ENCODE results near the gene LAMA2. TPM values are rescaled to one million over a fixed set of nuclear protein-coding genes. Genes with fewer than 3 reads are reported as not detected.

LAMA2 gene
- total and polyA plus RNA-seq, 2 of the 13 experiments (the other 11 are each of a cell fraction or from before 2014, with no cell fraction given), result 0.11 to 0.28 TPM

DNA sequence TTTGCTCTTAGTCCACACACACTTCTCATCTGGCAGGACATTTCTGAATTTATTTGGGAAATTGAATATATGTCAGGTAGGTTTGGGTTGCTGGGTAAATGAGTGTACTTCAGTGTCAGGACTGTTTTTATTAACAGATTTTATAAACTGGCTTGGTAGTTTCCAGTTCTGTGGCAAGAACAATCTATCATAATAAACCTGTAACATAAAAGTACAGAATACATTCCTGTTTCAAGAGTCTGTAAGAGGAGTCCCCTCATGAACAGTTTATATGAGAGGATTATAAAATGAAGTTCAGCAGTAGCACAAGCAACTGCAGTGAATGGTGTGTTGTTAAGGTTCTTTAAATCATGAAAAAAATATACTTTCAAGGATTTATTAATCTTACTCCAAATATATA, 81.8 kb downstream of the LAMA2 start:
- DNase-seq (ENCODE audit: low spot score), result no peak
- no peaks in the 10 kb centered on the region; a peak in 1 of 5 replicates for H3K27me3 ChIP-seq (ENCODE audit: control insufficient read depth in 1 of 2, insufficient read depth in 2 of 2, low read length in 2 of 2)
- no peaks in the 10 kb centered on the region for H3K4me1 ChIP-seq (ENCODE audit: insufficient read depth, low read length)
- no peak overlapping the region for H3K27ac ChIP-seq (ENCODE audit: extremely low read length, insufficient read depth, low read length)
- TF ChIP-seq AKAP8 (CRISPR knock-in tag; IDR thresholded peaks at IDR 0.05) (no peak), U2AF1 (optimal IDR thresholded peaks at IDR 0.05; ENCODE audit: low read depth, low read length) (no peak), ZNF768 (CRISPR knock-in tag; IDR thresholded peaks at IDR 0.05) (no peak), ZNF225 (CRISPR knock-in tag; IDR thresholded peaks at IDR 0.05) (no peak), TOE1 (CRISPR knock-in tag; IDR thresholded peaks at IDR 0.05) (no peak)
- TF ChIP-seq, protein P1, sequence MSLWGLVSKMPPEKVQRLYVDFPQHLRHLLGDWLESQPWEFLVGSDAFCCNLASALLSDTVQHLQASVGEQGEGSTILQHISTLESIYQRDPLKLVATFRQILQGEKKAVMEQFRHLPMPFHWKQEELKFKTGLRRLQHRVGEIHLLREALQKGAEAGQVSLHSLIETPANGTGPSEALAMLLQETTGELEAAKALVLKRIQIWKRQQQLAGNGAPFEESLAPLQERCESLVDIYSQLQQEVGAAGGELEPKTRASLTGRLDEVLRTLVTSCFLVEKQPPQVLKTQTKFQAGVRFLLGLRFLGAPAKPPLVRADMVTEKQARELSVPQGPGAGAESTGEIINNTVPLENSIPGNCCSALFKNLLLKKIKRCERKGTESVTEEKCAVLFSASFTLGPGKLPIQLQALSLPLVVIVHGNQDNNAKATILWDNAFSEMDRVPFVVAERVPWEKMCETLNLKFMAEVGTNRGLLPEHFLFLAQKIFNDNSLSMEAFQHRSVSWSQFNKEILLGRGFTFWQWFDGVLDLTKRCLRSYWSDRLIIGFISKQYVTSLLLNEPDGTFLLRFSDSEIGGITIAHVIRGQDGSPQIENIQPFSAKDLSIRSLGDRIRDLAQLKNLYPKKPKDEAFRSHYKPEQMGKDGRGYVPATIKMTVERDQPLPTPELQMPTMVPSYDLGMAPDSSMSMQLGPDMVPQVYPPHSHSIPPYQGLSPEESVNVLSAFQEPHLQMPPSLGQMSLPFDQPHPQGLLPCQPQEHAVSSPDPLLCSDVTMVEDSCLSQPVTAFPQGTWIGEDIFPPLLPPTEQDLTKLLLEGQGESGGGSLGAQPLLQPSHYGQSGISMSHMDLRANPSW (CRISPR knock-in tag; IDR thresholded peaks at IDR 0.05; ENCODE audit: borderline replicate concordance), result no peak
- TF ChIP-seq, protein P2, sequence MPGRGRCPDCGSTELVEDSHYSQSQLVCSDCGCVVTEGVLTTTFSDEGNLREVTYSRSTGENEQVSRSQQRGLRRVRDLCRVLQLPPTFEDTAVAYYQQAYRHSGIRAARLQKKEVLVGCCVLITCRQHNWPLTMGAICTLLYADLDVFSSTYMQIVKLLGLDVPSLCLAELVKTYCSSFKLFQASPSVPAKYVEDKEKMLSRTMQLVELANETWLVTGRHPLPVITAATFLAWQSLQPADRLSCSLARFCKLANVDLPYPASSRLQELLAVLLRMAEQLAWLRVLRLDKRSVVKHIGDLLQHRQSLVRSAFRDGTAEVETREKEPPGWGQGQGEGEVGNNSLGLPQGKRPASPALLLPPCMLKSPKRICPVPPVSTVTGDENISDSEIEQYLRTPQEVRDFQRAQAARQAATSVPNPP (CRISPR knock-in tag; IDR thresholded peaks at IDR 0.05), result no peak
- in situ Hi-C loops (cut with HindIII; ENCODE audit: extremely low pct_ligation_motif_present, low pct_unique_long_range_greater_than_20kb) (no loop called here), intact Hi-C loops (cut with micrococcal nuclease; ENCODE audit: unreplicated experiment) (no loop called here)
- no peaks in the 10 kb centered on the region for H3K9me3 ChIP-seq (ENCODE audit: low read length)
- no peak for FAIRE-seq
- H3K79me2 ChIP-seq (ENCODE audit: insufficient read depth, low read length), result no peaks in the 10 kb centered on the region
- no peak overlapping the region for H3K4me3 ChIP-seq (replicated peaks in 1 of 3; ENCODE audit: insufficient read depth in 1 of 3, low read depth in 2 of 3, low read length in 3 of 3)
- H3K4me2 ChIP-seq (ENCODE audit: low read depth, low read length), result no peak overlapping the region
- BruUV-seq (replicated peaks), result no TSS peak
- H2AFZ ChIP-seq (ENCODE audit: low read length), result no peak overlapping the region
- H3K36me3 ChIP-seq (replicated peaks in 1 of 2; ENCODE audit: control insufficient read depth in 1 of 2, insufficient read depth in 2 of 2, low read length in 2 of 2), result no peaks in the 10 kb centered on the region
- H4K20me1 ChIP-seq (ENCODE audit: insufficient read depth, low read length), result no peaks in the 10 kb centered on the region
- ChIA-PET CTCF (ENCODE audit: low intra/inter-chr PET ratio, low total read pairs) (no interaction called here), POLR2A (no interaction called here)
- no peak overlapping the region for H3K9ac ChIP-seq (ENCODE audit: insufficient read depth, low read depth, low read length)
- no peak for ATAC-seq

Data from HepG2 (cell line).